ENCODE results near the gene MYO15A. TPM values are rescaled to one million over a fixed set of nuclear protein-coding genes. Genes with fewer than 3 reads are reported as not detected.
A peak's percentile ranks its signal among the peaks of the same experiment; 100 is the strongest.

Gene MYO15A
- total RNA-seq, 1 experiment from 2014 or later = 0.26 TPM

DNA sequence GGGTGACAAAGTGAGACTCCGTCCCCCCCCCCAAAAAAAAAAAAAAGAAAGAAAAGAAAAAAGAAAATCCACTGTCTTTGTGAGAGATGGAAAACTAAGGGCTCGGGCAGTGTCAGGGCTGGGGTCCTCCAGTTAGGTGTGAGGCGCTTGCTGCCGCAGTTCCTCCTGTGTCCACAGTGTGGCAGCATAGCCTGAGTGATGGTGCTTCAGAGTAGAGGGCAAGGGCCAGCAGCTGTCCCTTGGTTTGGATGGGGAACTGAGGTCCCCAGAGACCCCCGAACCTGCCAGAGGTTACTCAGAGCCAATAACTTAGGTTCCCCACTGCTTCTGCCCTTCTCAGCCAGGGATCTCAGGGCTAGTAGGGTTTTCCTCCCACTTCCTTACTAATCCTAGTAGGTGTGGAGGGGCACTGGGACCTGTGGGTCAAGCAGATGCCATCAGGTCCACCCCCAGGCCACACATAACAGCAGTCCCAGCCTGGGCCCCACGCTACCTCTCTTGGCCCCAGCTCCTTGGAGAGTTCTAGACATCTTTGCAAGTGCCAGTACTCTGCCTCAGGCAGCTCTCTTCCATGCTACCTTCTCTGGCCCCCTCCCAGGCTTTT is 109.0 kb downstream of the MYO15A start:
- Histone ChIP-seq H3K27ac (ENCODE audit: low read length) (no peak overlapping the region), H3F3A (ENCODE audit: low read length, unreplicated experiment) (no peaks in the 10 kb centered on the region), H3K9me2 (replicated peaks; ENCODE audit: low read length) (no peaks in the 10 kb centered on the region), H3K4me3 (ENCODE audit: low read length) (no peak overlapping the region), H3K9ac (ENCODE audit: low read length) (no peak overlapping the region), H3K27me3 (ENCODE audit: low read length) (no peaks in the 10 kb centered on the region), H3K79me2 (ENCODE audit: low read length) (no peaks in the 10 kb centered on the region), H4K20me1 (ENCODE audit: low read length) (no peaks in the 10 kb centered on the region), H3K9me3 (ENCODE audit: low read length) (no peaks in the 10 kb centered on the region), H2AFZ (ENCODE audit: low read length) (no peak overlapping the region), H3K36me3 (ENCODE audit: low read depth, low read length) (no peaks in the 10 kb centered on the region), H3K4me2 (ENCODE audit: low read length) (no peak overlapping the region), H3K4me1 (ENCODE audit: insufficient read depth, low read length) (peaks cover 8% of the 10 kb centered on the region)
- ATAC-seq = peak; percentile 83
- intact Hi-C loops (cut with micrococcal nuclease) = no loop called here
- ChIA-PET CTCF (interaction anchor here (0.6 kb wide), 1 partner anchor 742 kb away, joined by 4 read pairs; no protein-coding TSS in a partner anchor), POLR2A (ENCODE audit: unreplicated experiment) (no interaction called here)
- TF ChIP-seq CTCF (conservative IDR thresholded peaks at IDR 0.05; ENCODE audit: low read depth, low read length) (peak; percentile 91), EZH2phosphoT487 (IDR thresholded peaks at IDR 0.05; ENCODE audit: borderline replicate concordance, low read length) (no peak), EZH2 (IDR thresholded peaks at IDR 0.05; ENCODE audit: low read length, unreplicated experiment) (no peak)
- DNase-seq = peak; percentile 84
- no TSS peak for BruUV-seq (replicated peaks)

DNA sequence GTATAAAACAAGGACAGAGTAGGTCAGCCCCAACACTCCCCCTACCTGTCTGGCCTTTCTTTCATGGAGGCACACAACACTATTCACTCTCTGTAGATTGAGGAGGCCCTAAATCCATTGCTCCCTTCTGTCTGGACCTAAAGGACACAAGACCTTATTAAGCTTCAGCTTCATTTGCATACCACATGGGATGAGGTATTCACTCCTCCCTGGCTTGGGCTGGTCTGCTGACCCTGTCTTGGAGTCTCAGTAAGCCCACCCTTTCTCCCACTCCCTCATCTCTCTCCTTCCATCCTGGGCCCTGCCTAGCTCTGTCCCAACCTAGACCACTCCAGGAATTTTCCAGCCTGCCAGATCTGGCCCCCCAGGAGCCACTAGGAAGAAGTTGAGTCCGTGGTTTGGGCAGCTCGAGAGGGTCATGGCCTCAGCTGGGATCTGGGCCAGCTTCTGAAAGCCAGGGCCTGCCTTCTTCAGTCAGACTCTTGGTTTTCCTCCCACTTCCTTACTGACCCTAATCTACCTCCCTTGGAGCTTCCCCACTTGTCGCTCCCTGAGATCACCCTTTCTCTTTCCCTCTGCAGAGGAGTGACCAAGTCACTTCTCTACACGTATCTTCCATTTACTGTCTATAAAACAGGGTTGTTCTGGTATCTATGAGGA is 110.3 kb downstream of the MYO15A start:
- TF ChIP-seq CTCF (conservative IDR thresholded peaks at IDR 0.05; ENCODE audit: low read depth, low read length) = no peak
- H3K4me1 ChIP-seq (ENCODE audit: insufficient read depth, low read length) = peaks cover 8% of the 10 kb centered on the region
- H3F3A ChIP-seq (ENCODE audit: low read length, unreplicated experiment) = no peaks in the 10 kb centered on the region
- H3K9ac ChIP-seq (ENCODE audit: low read length) = no peak overlapping the region
- CTCF ChIA-PET = no interaction called here
- H3K9me2 ChIP-seq (replicated peaks; ENCODE audit: low read length) = no peaks in the 10 kb centered on the region
- H3K4me2 ChIP-seq (ENCODE audit: low read length) = no peak overlapping the region
- H3K36me3 ChIP-seq (ENCODE audit: low read depth, low read length) = no peaks in the 10 kb centered on the region
- no peaks in the 10 kb centered on the region for H4K20me1 ChIP-seq (ENCODE audit: low read length)
- no TSS peak for BruUV-seq (replicated peaks)
- no peak for DNase-seq
- intact Hi-C loops (cut with micrococcal nuclease) = no loop called here
- POLR2A ChIA-PET (ENCODE audit: unreplicated experiment) = no interaction called here
- H3K27me3 ChIP-seq (ENCODE audit: low read length) = no peaks in the 10 kb centered on the region
- no peak overlapping the region for H2AFZ ChIP-seq (ENCODE audit: low read length)
- no peak overlapping the region for H3K27ac ChIP-seq (ENCODE audit: low read length)
- no peak for ATAC-seq
- no peaks in the 10 kb centered on the region for H3K79me2 ChIP-seq (ENCODE audit: low read length)
- no peaks in the 10 kb centered on the region for H3K9me3 ChIP-seq (ENCODE audit: low read length)
- H3K4me3 ChIP-seq (ENCODE audit: low read length) = no peak overlapping the region

GRCh38 chr17:18224053-18224386 is 115.5 kb downstream of the MYO15A start:
- H3K9me3 ChIP-seq (ENCODE audit: low read length) = no peaks in the 10 kb centered on the region
- H3K9ac ChIP-seq (ENCODE audit: low read length) = no peak overlapping the region
- DNase-seq = no peak
- no peak for TF ChIP-seq EZH2phosphoT487 (IDR thresholded peaks at IDR 0.05; ENCODE audit: borderline replicate concordance, low read length)
- no peak for TF ChIP-seq EZH2 (IDR thresholded peaks at IDR 0.05; ENCODE audit: low read length, unreplicated experiment)
- no peak for TF ChIP-seq CTCF (conservative IDR thresholded peaks at IDR 0.05; ENCODE audit: low read depth, low read length)
- no peaks in the 10 kb centered on the region for H3K9me2 ChIP-seq (replicated peaks; ENCODE audit: low read length)
- no peaks in the 10 kb centered on the region for H3F3A ChIP-seq (ENCODE audit: low read length, unreplicated experiment)
- peaks cover 33% of the 10 kb centered on the region for H3K79me2 ChIP-seq (ENCODE audit: low read length)
- H3K4me3 ChIP-seq (ENCODE audit: low read length) = no peak overlapping the region
- POLR2A ChIA-PET (ENCODE audit: unreplicated experiment) = no interaction called here
- intact Hi-C loops (cut with micrococcal nuclease) = no loop called here
- no peak overlapping the region for H3K4me2 ChIP-seq (ENCODE audit: low read length)
- peaks cover 20% of the 10 kb centered on the region for H3K4me1 ChIP-seq (ENCODE audit: insufficient read depth, low read length)
- no TSS peak for BruUV-seq (replicated peaks)
- H2AFZ ChIP-seq (ENCODE audit: low read length) = no peak overlapping the region
- no peaks in the 10 kb centered on the region for H4K20me1 ChIP-seq (ENCODE audit: low read length)
- ATAC-seq = no peak
- H3K27ac ChIP-seq (ENCODE audit: low read length) = no peak overlapping the region
- H3K27me3 ChIP-seq (ENCODE audit: low read length) = no peaks in the 10 kb centered on the region
- H3K36me3 ChIP-seq (ENCODE audit: low read depth, low read length) = no peaks in the 10 kb centered on the region
- CTCF ChIA-PET = no interaction called here

All from PC-3 (cell line).